ENCODE data around the gene SH2D2A. TPM values are rescaled to one million over a fixed set of nuclear protein-coding genes. Genes with fewer than 3 reads are reported as not detected.

The SH2D2A gene
- 0.39 TPM for polyA plus RNA-seq (ENCODE audit: insufficient read length)

GRCh38 chr1:156816561-156817328, at the start of gene SH2D2A:
SH2D2A (minus strand) TSS chr1:156816848; CDS start chr1:156816708, 140 bp downstream.
- no peak for DNase-seq (ENCODE audit: low read depth)

DNA sequence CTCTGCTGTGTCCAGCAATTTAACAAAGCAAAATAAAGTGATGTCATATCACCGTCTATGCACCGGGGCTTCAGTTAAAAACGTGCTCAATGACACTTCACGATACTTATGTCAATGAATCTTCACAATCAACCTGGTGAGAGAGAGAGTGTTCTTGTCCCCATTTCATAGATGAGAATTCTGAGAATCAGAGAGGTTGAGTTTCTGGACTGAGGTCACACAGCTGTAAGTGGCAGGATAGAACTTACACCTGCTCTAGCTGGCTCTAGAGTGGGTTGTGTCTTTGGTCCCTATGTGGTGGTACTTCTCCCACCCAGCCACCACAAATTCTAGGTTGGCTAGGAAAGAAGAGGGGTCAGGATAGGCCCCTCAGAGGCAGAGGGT, 49.2 kb upstream of the SH2D2A start:
- DNase-seq (ENCODE audit: low read depth), result no peak

DNA sequence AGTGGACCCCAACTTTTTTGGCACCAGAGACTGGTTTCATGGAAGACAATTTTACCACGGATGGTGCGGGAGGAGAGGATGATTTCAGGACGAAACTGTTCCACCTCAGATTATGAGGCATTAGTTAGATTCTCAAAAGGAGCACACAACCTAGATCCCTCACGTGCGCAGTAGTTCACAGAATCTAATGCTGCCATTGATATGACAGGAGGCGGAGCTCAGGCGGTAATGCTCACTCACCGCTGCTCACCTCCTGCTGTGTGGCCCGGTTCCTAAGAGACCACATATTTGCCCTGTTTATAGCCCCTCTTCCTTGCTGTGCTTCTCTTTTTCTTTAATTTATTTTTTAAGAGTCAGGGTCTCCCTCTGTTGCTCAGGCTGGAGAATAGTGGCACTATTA, 48.6 kb upstream of the SH2D2A start:
- DNase-seq (ENCODE audit: low read depth), result no peak

DNA sequence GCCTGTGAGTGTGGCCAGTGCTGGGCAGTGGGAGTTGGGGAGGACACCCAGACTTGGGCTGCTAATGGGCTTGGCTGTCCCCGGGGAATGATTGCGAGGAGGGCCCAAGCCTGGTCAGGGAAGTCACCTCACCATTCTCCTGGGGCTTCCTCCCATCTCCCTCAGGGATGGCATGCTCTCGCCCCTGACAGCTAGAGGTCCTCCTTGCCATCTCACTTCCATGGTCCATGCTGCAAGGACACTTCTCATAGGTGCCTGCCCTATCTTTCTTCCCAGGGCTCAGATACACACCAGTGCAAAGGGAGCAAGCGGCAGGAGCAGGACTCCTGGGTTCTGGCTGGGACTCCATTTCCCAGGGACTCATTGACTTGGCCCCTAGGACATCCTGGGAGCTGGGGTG, 48.1 kb upstream of the SH2D2A start:
- no peak for DNase-seq (ENCODE audit: low read depth)

DNA sequence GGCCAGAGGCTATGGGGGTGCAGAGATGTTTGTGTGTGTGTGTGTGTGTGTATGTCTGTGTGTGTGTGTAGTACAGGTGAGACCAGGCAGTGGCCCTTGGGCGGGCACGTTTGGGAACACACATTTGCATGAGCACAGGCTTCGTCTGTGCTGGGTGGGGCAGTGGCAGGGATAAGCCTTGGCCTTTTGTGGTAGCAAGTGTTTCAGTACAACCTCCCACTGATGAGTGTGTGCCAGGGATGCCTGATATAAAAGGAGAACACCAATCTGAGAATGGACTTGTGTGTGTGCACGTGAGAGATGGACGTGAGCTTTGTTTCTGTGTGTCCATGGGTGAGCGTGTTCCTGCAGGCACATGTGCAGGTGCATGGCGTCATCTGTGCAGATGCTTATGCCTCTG, 47.0 kb upstream of the SH2D2A start:
- DNase-seq (ENCODE audit: low read depth), result no peak

- no peak for DNase-seq (ENCODE audit: low read depth)
Observed at GRCh38 chr1:156862997-156863599, 46.5 kb upstream of the SH2D2A start.

DNA sequence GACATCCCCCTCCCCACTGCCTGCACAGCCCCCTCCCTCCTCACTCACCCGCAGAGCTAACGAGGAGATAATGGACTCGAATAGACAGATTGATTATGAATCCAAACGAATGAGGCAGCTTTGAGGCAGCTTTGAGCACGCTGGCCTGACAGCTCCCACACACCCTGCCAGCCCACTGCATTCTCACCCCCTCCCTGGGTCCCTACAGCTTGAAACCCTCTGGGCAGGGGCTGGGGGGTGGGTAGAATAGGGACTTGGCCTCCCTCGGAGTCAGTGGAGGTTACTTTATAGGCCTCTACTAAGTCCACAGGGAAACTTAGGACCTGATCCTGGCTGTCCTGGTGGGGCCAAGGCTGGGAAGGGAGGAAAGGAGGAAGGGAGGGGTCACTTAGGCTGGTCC, 45.9 kb upstream of the SH2D2A start:
- DNase-seq (ENCODE audit: low read depth), result no peak

GRCh38 chr1:156860628-156861423, 44.2 kb upstream of the SH2D2A start, which contains the start of gene NTRK1:
NTRK1 (plus strand) TSS chr1:156860865; CDS start chr1:156860935, 70 bp downstream.
- DNase-seq (ENCODE audit: low read depth), result no peak

DNA sequence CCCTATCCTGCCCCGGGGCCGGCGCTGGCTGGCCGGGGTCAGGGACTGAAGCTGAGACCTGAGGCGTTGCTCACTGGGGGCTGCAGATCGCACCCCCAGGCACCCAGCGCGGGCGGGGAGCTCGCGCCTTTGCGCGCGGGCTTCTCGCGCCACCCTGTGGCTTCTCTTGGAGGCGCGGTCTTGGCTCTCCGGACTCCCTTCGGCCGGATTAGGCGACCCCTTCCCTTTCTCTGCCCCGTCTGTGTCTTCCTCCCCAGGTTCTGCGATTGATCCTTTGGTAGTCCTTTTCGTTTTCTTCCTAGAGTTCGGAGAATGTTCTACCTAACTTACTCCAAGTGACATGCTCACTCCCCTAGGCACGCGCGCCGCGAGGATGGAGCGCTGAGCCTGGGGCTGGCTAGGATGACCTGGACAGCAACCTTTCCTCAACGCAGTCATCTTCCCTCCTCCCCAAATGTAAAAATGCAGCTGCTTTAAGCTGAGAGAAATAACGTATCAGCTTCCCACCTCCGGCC, 43.5 kb upstream of the SH2D2A start:
- no peak for DNase-seq (ENCODE audit: low read depth)

GRCh38 chr1:156859523-156860112, 43.0 kb upstream of the SH2D2A start:
- DNase-seq (ENCODE audit: low read depth), result no peak

- DNase-seq (ENCODE audit: low read depth), result no peak
Observed at GRCh38 chr1:156858959-156859522, 42.4 kb upstream of the SH2D2A start, which contains the start of gene INSRR. INSRR (minus strand) TSS chr1:156859117; CDS start chr1:156858621, 496 bp downstream.

DNA sequence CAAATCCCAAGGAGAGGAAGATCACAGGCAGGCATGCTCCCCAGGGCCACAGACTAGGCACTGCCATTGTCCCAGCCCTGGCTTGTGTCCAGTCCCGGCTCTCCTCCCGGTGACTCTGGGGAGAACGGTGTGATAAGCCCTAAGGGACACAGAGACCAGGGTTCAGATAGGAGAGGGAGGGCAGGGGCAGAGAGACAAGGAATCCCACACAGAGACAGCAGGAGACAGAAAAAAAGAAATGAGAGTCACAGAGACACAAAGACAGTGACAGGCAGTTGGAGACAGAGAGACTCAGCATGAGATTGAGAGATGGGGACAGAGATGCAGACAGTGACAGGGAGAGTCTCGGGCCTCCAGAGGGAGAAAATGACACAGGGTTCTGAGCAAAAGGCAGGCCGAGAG, 41.9 kb upstream of the SH2D2A start:
- DNase-seq (ENCODE audit: low read depth), result no peak

- no peak for DNase-seq (ENCODE audit: low read depth)
Observed at GRCh38 chr1:156857532-156857931, 40.9 kb upstream of the SH2D2A start.

GRCh38 chr1:156856282-156856785, 39.7 kb upstream of the SH2D2A start:
- no peak for DNase-seq (ENCODE audit: low read depth)

GRCh38 chr1:156854634-156855033, 38.0 kb upstream of the SH2D2A start:
- no peak for DNase-seq (ENCODE audit: low read depth)

- DNase-seq (ENCODE audit: low read depth), result no peak
Observed at GRCh38 chr1:156853761-156854160, 37.1 kb upstream of the SH2D2A start.

GRCh38 chr1:156852418-156852874, 35.8 kb upstream of the SH2D2A start:
- no peak for DNase-seq (ENCODE audit: low read depth)

DNA sequence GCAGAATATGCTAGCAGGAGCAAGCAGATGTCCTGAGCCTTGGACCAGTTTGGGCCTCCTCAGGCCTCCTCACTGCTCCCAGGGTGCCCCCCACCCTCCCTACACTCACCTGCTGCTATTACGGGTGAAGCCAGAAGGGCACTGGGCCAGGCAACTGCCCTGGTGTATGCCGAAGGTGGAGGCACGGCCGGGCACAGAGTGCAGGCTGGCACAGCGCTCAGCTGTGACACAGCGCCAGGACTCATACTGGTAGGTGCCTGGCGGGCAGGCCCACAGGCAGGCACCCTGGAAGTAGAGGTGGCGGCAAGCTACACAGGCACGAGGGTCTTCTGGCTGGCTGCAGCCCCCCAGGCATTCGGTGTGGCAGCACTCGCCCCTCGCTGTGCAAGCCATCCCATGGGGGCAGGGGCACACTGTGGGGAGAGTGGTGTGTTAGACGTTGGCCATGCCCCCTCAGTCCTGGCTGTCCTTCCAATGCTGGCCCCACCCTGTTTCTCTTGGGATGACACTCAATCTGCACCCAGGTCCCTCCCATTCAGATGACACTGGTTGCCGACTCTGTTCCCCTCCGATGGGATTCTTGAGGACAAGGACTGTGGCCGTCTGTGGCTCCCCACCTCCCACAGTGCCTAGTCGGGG, 35.2 kb upstream of the SH2D2A start:
- DNase-seq (ENCODE audit: low read depth), result no peak

DNA sequence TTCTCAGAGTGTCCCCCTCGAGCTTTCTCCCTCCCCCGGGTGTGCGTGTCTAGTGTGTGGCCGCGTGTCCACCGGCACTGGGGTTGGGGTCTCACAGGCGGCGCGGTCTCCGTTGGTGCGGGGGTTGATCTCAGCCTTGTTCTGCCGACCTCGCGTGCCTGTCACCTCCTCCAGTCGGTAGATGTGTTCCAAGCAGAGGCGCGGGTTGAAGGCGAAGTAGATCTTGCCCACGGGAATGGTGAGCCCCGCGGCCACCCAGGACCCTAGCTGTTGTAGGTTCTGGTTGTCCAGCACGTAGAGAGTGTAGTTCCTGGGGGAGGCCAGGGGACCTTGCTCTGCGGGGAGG, 32.5 kb upstream of the SH2D2A start:
- DNase-seq (ENCODE audit: low read depth), result no peak

GRCh38 chr1:156848461-156849150, 32.0 kb upstream of the SH2D2A start:
- no peak for DNase-seq (ENCODE audit: low read depth)
